Panc1 (cell line): ENCODE data around the gene BARX2. TPM values are rescaled to one million over a fixed set of nuclear protein-coding genes. Genes with fewer than 3 reads are reported as not detected.

Experiments
- ATAC-seq: fragments of 200-7000 bp; cut with Tn5 transposase; 2 replicates; pipeline ENCODE4 v1.9.1; 2020; ENCODE audit warnings: mild to moderate bottlenecking, moderate library complexity
- BruUV-seq: library from RNA; stranded (reverse); fragments of 400-500 nt; replicated peaks from 2 replicates; lab custom pipeline; 2021; lab: Mats Ljungman, UMichigan
- CTCF ChIA-PET: fragments of 300-600 bp; sonication (Branson Sonifier 250); formaldehyde crosslinking; loops from one replicate; lab custom pipeline; 2022; ENCODE audit warnings: antibody characterized with exemption; lab: Charles Lee
- POLR2A ChIA-PET: fragments of 300-600 bp; sonication (Branson Sonifier 250); formaldehyde crosslinking; loops from one replicate; lab custom pipeline; 2022; ENCODE audit warnings: antibody characterized with exemption; lab: Charles Lee
- DNase-seq: peaks from one replicate; pipeline ENCODE4 v3.0.0-alpha.2; 2010; ENCODE audit warnings: low read depth, low spot score
- H3K27ac ChIP-seq: 2 replicates; pipeline ENCODE4 v1.5.1; 2011; ENCODE audit warnings: mild to moderate bottlenecking, low read length, inconsistent platforms
- H3K27me3 ChIP-seq: fragments of 200-500 bp; sonication (Bioruptor generic); 2 replicates; pipeline ENCODE4 v1.6.0; 2014; ENCODE audit warnings: low read length, inconsistent platforms; ENCODE audit not compliant: control insufficient read depth, insufficient read depth
- H3K36me3 ChIP-seq: fragments of 200-500 bp; sonication (Bioruptor generic); 2 replicates; pipeline ENCODE4 v1.5.1; 2014; ENCODE audit warnings: inconsistent platforms, mild to moderate bottlenecking, low read length, moderate library complexity; ENCODE audit not compliant: control insufficient read depth, insufficient read depth
- H3K4me1 ChIP-seq: 2 replicates; pipeline ENCODE4 v1.5.1; 2011; ENCODE audit warnings: inconsistent platforms, mild to moderate bottlenecking, low read length, moderate library complexity; ENCODE audit not compliant: control insufficient read depth, insufficient read depth
- H3K4me3 ChIP-seq, 2 experiments: 2 replicates each; pipeline ENCODE4 v1.5.1; 2011 to 2012; ENCODE audit warnings: low read depth in 2 of 2, low read length in 2 of 2, mild to moderate bottlenecking in 2 of 2, inconsistent platforms in 1 of 2, moderate library complexity in 1 of 2
- H3K9me3 ChIP-seq: fragments of 200-500 bp; sonication (Bioruptor generic); 2 replicates; pipeline ENCODE4 v1.5.1; 2014; ENCODE audit warnings: low read depth, mild to moderate bottlenecking, inconsistent platforms, low read length, moderate library complexity; ENCODE audit not compliant: control insufficient read depth, insufficient read depth
- POLR2AphosphoS5 ChIP-seq: IDR thresholded peaks from 2 replicates; pipeline ENCODE4 v1.6.1; 2012; ENCODE audit warnings: mild to moderate bottlenecking, low read depth, low read length, moderate library complexity
- SIN3A ChIP-seq: IDR thresholded peaks from 2 replicates; pipeline ENCODE4 v1.6.1; 2012; ENCODE audit warnings: low read depth, mild to moderate bottlenecking, low read length, moderate library complexity, borderline replicate concordance; ENCODE audit not compliant: insufficient read depth
- TCF7L2 ChIP-seq: IDR thresholded peaks from 2 replicates; pipeline ENCODE4 v1.6.1; 2011; ENCODE audit warnings: mild to moderate bottlenecking, low read depth, low read length, inconsistent platforms
- in situ Hi-C: cut with HindIII; loops from 2 replicates; pipeline ENCODE4 v1.10.0; 2016; ENCODE audit warnings: low sequenced_read_pairs, low pct_unique_long_range_greater_than_20kb
- intact Hi-C: fragments of 100-400 bp; cut with micrococcal nuclease; formaldehyde crosslinking; loops from one replicate; pipeline ENCODE4 v1.10.0; 2022; ENCODE audit not compliant: unreplicated experiment
- total RNA-seq: library from RNA; stranded (reverse); gene quantifications from one replicate; pipeline ENCODE4 v1.2.1, GENCODE V29; 2021; ENCODE audit not compliant: unreplicated experiment
- TF ChIP-seq, protein P1 (sequence below), 2 experiments: IDR thresholded peaks; 2 replicates each; pipeline ENCODE4 v1.6.1; 2011 to 2012; ENCODE audit warnings: low read depth in 2 of 2, control low read depth in 1 of 2, low read length in 1 of 2, mild to moderate bottlenecking in 1 of 2, moderate library complexity in 1 of 2; ENCODE audit not compliant: insufficient read depth in 1 of 2
- TF ChIP-seq, protein P2 (sequence below): fragments of 450-650 bp; IDR thresholded peaks from 2 replicates; pipeline ENCODE4 v1.5.1; 2017; ENCODE audit warnings: mild to moderate bottlenecking

The BARX2 gene
- total RNA-seq, 1 experiment from 2014 or later = 3.9 TPM

DNA sequence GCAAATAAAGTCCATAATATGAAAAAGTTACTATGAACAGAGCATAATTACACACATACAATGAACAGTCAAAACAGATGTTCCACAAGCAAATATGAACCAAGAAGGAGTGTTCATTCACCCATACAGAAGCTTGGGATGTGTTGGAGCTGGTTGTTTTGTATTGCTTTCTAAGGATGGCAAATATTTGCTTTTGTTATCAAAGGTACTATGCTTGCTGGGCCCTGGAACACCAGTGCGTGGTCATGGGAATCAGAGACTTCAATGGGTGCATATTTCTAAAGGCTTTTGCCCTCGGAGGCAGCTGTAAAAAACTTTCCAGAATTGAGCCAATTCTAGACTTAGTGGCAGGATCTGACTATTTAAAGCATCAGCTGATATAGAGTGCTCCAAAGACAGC lies 85.1 kb downstream of the BARX2 start:
- ChIA-PET CTCF (no interaction called here), POLR2A (interaction anchor here (0.6 kb wide), 1 partner anchor 986 kb away, joined by 3 read pairs; no protein-coding TSS in a partner anchor)
- no peaks in the 10 kb centered on the region for H3K36me3 ChIP-seq
- intact Hi-C loops = no loop called here
- BruUV-seq = no TSS peak
- no peak overlapping the region for H3K4me3 ChIP-seq
- no peaks in the 10 kb centered on the region for H3K9me3 ChIP-seq
- no peaks in the 10 kb centered on the region for H3K27me3 ChIP-seq
- no peaks in the 10 kb centered on the region for H3K4me1 ChIP-seq
- no peak for DNase-seq
- TF ChIP-seq SIN3A (no peak), POLR2AphosphoS5 (no peak), TCF7L2 (no peak)
- TF ChIP-seq, protein P1, sequence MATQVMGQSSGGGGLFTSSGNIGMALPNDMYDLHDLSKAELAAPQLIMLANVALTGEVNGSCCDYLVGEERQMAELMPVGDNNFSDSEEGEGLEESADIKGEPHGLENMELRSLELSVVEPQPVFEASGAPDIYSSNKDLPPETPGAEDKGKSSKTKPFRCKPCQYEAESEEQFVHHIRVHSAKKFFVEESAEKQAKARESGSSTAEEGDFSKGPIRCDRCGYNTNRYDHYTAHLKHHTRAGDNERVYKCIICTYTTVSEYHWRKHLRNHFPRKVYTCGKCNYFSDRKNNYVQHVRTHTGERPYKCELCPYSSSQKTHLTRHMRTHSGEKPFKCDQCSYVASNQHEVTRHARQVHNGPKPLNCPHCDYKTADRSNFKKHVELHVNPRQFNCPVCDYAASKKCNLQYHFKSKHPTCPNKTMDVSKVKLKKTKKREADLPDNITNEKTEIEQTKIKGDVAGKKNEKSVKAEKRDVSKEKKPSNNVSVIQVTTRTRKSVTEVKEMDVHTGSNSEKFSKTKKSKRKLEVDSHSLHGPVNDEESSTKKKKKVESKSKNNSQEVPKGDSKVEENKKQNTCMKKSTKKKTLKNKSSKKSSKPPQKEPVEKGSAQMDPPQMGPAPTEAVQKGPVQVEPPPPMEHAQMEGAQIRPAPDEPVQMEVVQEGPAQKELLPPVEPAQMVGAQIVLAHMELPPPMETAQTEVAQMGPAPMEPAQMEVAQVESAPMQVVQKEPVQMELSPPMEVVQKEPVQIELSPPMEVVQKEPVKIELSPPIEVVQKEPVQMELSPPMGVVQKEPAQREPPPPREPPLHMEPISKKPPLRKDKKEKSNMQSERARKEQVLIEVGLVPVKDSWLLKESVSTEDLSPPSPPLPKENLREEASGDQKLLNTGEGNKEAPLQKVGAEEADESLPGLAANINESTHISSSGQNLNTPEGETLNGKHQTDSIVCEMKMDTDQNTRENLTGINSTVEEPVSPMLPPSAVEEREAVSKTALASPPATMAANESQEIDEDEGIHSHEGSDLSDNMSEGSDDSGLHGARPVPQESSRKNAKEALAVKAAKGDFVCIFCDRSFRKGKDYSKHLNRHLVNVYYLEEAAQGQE (IDR thresholded peaks at IDR 0.05; ENCODE audit: insufficient read depth in 1 of 2, low read depth in 2 of 2, low read length in 1 of 2) = no peak
- TF ChIP-seq, protein P2, sequence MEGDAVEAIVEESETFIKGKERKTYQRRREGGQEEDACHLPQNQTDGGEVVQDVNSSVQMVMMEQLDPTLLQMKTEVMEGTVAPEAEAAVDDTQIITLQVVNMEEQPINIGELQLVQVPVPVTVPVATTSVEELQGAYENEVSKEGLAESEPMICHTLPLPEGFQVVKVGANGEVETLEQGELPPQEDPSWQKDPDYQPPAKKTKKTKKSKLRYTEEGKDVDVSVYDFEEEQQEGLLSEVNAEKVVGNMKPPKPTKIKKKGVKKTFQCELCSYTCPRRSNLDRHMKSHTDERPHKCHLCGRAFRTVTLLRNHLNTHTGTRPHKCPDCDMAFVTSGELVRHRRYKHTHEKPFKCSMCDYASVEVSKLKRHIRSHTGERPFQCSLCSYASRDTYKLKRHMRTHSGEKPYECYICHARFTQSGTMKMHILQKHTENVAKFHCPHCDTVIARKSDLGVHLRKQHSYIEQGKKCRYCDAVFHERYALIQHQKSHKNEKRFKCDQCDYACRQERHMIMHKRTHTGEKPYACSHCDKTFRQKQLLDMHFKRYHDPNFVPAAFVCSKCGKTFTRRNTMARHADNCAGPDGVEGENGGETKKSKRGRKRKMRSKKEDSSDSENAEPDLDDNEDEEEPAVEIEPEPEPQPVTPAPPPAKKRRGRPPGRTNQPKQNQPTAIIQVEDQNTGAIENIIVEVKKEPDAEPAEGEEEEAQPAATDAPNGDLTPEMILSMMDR = no peak
- no peak for ATAC-seq
- in situ Hi-C loops = no loop called here
- no peak overlapping the region for H3K27ac ChIP-seq

DNA sequence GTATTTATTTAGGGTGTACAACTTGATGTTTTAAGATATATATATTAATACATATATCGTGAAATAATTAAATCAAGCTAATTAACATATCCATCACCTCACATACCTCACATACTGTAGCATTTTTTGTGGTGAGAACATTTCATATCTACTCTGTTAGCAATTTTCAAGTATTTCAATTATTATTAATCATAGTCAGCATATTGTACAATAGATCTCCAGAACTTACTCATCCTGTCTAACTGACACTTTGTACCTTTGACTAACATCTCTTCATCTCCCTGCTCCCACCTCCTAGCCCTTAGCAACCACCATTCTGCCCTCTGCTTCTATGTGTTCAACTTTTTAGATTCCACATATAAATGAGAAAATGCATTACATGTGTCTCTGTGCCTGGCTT lies 108.4 kb downstream of the BARX2 start:
- ChIA-PET CTCF (interaction anchor here (0.5 kb wide), 1 partner anchor 167 kb away, joined by 3 read pairs; no protein-coding TSS in a partner anchor), POLR2A (no interaction called here)
- BruUV-seq = no TSS peak
- Histone ChIP-seq H3K4me3 (no peak overlapping the region), H3K9me3 (no peaks in the 10 kb centered on the region), H3K27ac (no peak overlapping the region), H3K27me3 (peaks cover 3% of the 10 kb centered on the region; the same call in 1 of the 2 replicates), H3K4me1 (no peaks in the 10 kb centered on the region), H3K36me3 (no peaks in the 10 kb centered on the region)
- TF ChIP-seq POLR2AphosphoS5 (no peak), SIN3A (no peak), TCF7L2 (no peak)
- TF ChIP-seq, protein P2 = no peak
- TF ChIP-seq, protein P1 (IDR thresholded peaks at IDR 0.05; ENCODE audit: insufficient read depth in 1 of 2, low read depth in 2 of 2, low read length in 1 of 2) = no peak
- no peak for DNase-seq
- ATAC-seq = no peak
- in situ Hi-C loops = no loop called here
- intact Hi-C loops = no loop called here
